ENCODE results near the gene GSTM3.

GRCh38 chr1:109705411-109705810 lies 35.4 kb downstream of the GSTM3 start:
- TF ChIP-seq CTCF (conservative IDR thresholded peaks at IDR 0.05) (no peak), EZH2 (IDR thresholded peaks at IDR 0.05; ENCODE audit: low read depth) (no peak)

Measured in PC-9 (cell line).